NCI-H774 (cell line): ENCODE measurements around the gene GNG10.
"Not testable (repeated sequence)": the region's sequence is repeated elsewhere in the genome, so short reads cannot be mapped to it uniquely, and the experiment has no call there.

Experiments
- DNase-seq: peaks from one replicate; lab custom pipeline; 2025; lab: John Stamatoyannopoulos, UW

Gene GNG10

GRCh38 chr9:111661150-111661801, at the start of gene GNG10:
TSS of gene GNG10 (plus strand) at chr9:111661605. CDS start at chr9:111661635, 30 bp downstream.
- peak; percentile 48 for DNase-seq

- DNase-seq: no peak
Measured at GRCh38 chr9:111613436-111614040, 47.9 kb upstream of the GNG10 start.

- DNase-seq: no peak
Measured at GRCh38 chr9:111615928-111616327, 45.5 kb upstream of the GNG10 start.

- not testable (repeated sequence) for DNase-seq
Measured at GRCh38 chr9:111617349-111617748, 44.1 kb upstream of the GNG10 start.

- DNase-seq: no peak
Measured at GRCh38 chr9:111621895-111622480, 39.4 kb upstream of the GNG10 start.

GRCh38 chr9:111622626-111623025, 38.8 kb upstream of the GNG10 start:
- no peak for DNase-seq

GRCh38 chr9:111627260-111627963, 34.0 kb upstream of the GNG10 start:
- no peak for DNase-seq

GRCh38 chr9:111628411-111628810, 33.0 kb upstream of the GNG10 start:
- DNase-seq: no peak

- DNase-seq: no peak
Measured at GRCh38 chr9:111630182-111630963, 31.0 kb upstream of the GNG10 start.

GRCh38 chr9:111630964-111631213, 30.5 kb upstream of the GNG10 start:
- DNase-seq: no peak

GRCh38 chr9:111631214-111631971, 30.0 kb upstream of the GNG10 start, which contains the start of gene DNAJC25:
TSS of gene DNAJC25 (plus strand) at chr9:111631334. CDS start at chr9:111631408, 74 bp downstream.
- DNase-seq: peak; percentile 97

- DNase-seq: no peak
Measured at GRCh38 chr9:111632060-111632459, 29.3 kb upstream of the GNG10 start.

GRCh38 chr9:111632695-111633388, 28.6 kb upstream of the GNG10 start:
- no peak for DNase-seq

GRCh38 chr9:111633389-111633736, 28.0 kb upstream of the GNG10 start:
- DNase-seq: no peak

- DNase-seq: no peak
Measured at GRCh38 chr9:111634860-111635259, 26.5 kb upstream of the GNG10 start.

- DNase-seq: no peak
Measured at GRCh38 chr9:111637421-111637950, 23.9 kb upstream of the GNG10 start.

GRCh38 chr9:111644195-111644772, 17.1 kb upstream of the GNG10 start:
- no peak for DNase-seq

- DNase-seq: no peak
Measured at GRCh38 chr9:111645806-111646205, 15.6 kb upstream of the GNG10 start.

GRCh38 chr9:111646417-111646816, 15.0 kb upstream of the GNG10 start:
- no peak for DNase-seq

- DNase-seq: no peak
Measured at GRCh38 chr9:111648066-111648465, 13.3 kb upstream of the GNG10 start.
